ENCODE results near the gene ZNF536.

GRCh38 chr19:30490760-30491159 is 118.6 kb downstream of the ZNF536 start:
- TF ChIP-seq CTCF (conservative IDR thresholded peaks at IDR 0.05; ENCODE audit: low read depth, low read length), result no peak
- TF ChIP-seq EZH2 (IDR thresholded peaks at IDR 0.05; ENCODE audit: low read length, unreplicated experiment), result no peak
